ENCODE data around the gene TAOK2. TPM values are rescaled to one million over a fixed set of nuclear protein-coding genes. Genes with fewer than 3 reads are reported as not detected.

TAOK2 gene
- total RNA-seq, 2 donors from 2014 or later: 31.1 to 58.3 TPM

DNA sequence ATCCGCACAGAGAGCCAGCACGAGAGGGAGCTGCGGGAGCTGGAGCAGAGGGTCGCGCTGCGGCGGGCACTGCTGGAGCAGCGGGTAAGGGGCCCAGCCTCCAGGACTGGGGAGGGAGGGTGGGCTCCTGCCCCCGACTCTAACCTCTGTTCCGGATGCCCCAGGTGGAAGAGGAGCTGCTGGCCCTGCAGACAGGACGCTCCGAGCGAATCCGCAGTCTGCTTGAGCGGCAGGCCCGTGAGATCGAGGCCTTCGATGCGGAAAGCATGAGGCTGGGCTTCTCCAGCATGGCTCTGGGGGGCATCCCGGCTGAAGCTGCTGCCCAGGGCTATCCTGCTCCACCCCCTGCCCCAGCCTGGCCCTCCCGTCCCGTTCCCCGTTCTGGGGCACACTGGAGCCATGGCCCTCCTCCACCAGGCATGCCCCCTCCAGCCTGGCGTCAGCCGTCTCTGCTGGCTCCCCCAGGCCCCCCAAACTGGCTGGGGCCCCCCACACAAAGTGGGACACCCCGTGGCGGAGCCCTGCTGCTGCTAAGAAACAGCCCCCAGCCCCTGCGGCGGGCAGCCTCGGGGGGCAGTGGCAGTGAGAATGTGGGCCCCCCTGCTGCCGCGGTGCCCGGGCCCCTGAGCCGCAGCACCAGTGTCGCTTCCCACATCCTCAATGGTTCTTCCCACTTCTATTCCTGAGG is 17.4 kb downstream of the TAOK2 start:
- DNase-seq (no peak), ATAC-seq (no peak)
- no peak for TF ChIP-seq POLR2A (IDR thresholded peaks at IDR 0.05)
- TF ChIP-seq, protein P1, sequence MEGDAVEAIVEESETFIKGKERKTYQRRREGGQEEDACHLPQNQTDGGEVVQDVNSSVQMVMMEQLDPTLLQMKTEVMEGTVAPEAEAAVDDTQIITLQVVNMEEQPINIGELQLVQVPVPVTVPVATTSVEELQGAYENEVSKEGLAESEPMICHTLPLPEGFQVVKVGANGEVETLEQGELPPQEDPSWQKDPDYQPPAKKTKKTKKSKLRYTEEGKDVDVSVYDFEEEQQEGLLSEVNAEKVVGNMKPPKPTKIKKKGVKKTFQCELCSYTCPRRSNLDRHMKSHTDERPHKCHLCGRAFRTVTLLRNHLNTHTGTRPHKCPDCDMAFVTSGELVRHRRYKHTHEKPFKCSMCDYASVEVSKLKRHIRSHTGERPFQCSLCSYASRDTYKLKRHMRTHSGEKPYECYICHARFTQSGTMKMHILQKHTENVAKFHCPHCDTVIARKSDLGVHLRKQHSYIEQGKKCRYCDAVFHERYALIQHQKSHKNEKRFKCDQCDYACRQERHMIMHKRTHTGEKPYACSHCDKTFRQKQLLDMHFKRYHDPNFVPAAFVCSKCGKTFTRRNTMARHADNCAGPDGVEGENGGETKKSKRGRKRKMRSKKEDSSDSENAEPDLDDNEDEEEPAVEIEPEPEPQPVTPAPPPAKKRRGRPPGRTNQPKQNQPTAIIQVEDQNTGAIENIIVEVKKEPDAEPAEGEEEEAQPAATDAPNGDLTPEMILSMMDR (IDR thresholded peaks at IDR 0.05): no peak
- Histone ChIP-seq H3K9me3 (no peaks in the 10 kb centered on the region), H3K27me3 (no peaks in the 10 kb centered on the region), H3K4me1 (peaks cover 14% of the 10 kb centered on the region), H3K27ac (no peak overlapping the region), H3K4me3 (no peak overlapping the region), H3K36me3 (replicated peaks in 1 of 2; ENCODE audit: insufficient read depth in 1 of 2, low read depth in 2 of 2) (peaks cover 5 to 12% of the 10 kb centered on the region in 2 donors)
- intact Hi-C loops (cut with DNase I): no loop called here
- WGBS, 2 donors: 94 to 96% methylated on average over 18 to 23 of the region's 35 CpGs

DNA sequence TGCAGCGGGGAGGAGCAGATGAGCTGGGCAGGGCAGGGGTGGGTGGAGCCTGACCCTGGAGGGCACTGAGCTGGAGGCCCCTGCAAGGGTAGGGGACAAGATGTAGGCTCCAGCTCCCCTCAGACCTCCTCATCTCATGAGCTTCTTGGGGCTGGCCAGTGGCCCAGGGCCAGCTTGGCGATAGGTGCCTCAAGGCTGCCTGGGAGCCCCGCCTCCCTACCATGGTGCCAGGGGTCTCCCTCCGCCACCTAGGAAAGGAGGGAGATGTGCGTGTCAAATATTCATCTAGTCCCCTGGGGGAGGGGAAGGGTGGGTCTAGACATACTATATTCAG is 17.9 kb downstream of the TAOK2 start:
- WGBS, 2 donors: 74% methylated on average over 5 of the region's 5 CpGs; no CpG with 5 or more reads in 1 of the 2 donors
- ATAC-seq: no peak
- Histone ChIP-seq H3K36me3 (replicated peaks in 1 of 2; ENCODE audit: insufficient read depth in 1 of 2, low read depth in 2 of 2) (peaks cover 0 to 8% of the 10 kb centered on the region in 2 donors), H3K27ac (no peak overlapping the region), H3K9me3 (no peaks in the 10 kb centered on the region), H3K4me1 (peaks cover 15% of the 10 kb centered on the region), H3K27me3 (no peaks in the 10 kb centered on the region), H3K4me3 (no peak overlapping the region)
- DNase-seq: no peak
- no peak for TF ChIP-seq POLR2A (IDR thresholded peaks at IDR 0.05)
- TF ChIP-seq, protein P1 (IDR thresholded peaks at IDR 0.05): no peak
- intact Hi-C loops (cut with DNase I): no loop called here

DNA sequence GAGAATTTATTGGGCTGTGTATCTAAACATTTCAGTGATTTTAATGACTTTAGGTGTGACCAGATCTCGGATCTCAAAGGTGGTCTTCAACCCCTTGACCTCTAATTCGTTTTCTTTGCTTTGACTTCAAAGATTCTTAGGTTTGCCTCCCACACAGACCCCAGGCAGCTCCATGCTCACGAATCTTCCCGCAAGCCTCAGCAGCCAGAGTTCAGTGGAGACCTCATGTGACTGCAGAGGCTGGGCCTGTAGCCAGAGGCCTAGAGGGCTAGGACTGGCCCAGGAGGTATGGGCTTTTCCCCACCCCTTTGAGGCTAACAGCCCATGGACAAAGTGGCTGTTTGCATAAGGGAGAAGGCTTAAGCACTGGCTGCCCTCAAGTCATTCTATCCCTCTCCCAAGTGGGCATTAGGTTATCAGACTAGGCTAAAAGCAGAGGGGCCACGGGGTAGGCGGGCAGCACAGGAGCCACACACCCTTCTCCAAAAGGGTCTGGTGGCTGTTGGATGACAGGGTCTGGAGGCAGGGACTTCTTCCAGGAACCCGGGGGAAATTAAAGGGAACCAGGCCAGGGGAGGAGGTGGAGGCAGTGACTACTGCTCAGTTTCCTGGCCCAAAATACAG is 18.8 kb downstream of the TAOK2 start:
- no peak for DNase-seq

DNA sequence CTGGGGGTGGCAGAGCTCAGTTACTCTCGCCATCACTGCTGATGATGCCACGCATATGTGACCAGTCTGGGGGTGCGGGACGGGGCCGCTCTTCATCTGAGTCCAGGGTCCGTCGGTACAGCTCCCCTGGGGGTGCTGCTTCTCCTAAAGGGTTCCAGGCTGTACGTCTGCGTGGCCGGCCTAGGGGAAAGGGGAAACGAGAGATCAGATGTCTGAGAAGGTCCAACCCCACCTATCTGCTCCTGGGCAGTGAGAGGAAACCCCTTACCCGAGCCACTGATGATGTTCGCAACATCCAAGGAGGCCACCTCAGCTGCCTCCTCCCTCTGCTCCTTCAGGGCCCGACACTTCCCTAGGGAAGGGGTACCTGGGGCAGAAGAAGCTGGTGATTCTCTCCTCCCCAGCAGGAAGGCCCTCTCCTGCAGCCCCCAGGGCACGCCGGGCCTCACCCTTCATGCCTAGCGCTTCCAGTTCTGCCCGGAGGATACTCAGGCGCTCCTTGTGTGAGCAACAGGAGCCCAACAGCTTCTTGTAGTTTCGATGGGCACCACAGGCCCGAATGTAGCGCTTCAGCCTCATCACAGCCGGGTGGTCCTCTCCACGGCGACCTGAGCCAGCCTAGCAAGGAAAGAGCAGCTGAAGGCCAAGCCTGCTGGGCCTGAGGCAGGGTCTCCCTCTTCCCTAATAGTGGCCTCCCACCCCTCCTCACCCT is 19.7 kb downstream of the TAOK2 start:
- Histone ChIP-seq H3K4me3 (no peak overlapping the region), H3K36me3 (replicated peaks in 1 of 2; ENCODE audit: insufficient read depth in 1 of 2, low read depth in 2 of 2) (peaks cover 0 to 3% of the 10 kb centered on the region in 2 donors), H3K27ac (no peak overlapping the region), H3K4me1 (peaks cover 26% of the 10 kb centered on the region), H3K9me3 (no peaks in the 10 kb centered on the region), H3K27me3 (no peaks in the 10 kb centered on the region)
- ATAC-seq: no peak
- intact Hi-C loops (cut with DNase I): no loop called here
- no peak for DNase-seq
- 90 to 91% methylated on average over 18 to 25 of the region's 25 CpGs for WGBS, 2 donors
- no peak for TF ChIP-seq POLR2A (IDR thresholded peaks at IDR 0.05)
- TF ChIP-seq, protein P1 (IDR thresholded peaks at IDR 0.05): no peak

More for the DNA sequence above, 18.8 kb downstream of the TAOK2 start:
- Histone ChIP-seq H3K4me1 (peaks cover 23% of the 10 kb centered on the region), H3K27me3 (no peaks in the 10 kb centered on the region), H3K36me3 (replicated peaks in 1 of 2; ENCODE audit: insufficient read depth in 1 of 2, low read depth in 2 of 2) (peaks cover 0 to 5% of the 10 kb centered on the region in 2 donors), H3K27ac (no peak overlapping the region), H3K9me3 (no peaks in the 10 kb centered on the region), H3K4me3 (no peak overlapping the region)
- 62 to 66% methylated on average over 7 of the region's 7 CpGs for WGBS, 2 donors
- ATAC-seq: no peak
- TF ChIP-seq, protein P1 (IDR thresholded peaks at IDR 0.05): no peak
- no peak for TF ChIP-seq POLR2A (IDR thresholded peaks at IDR 0.05)
- intact Hi-C loops (cut with DNase I): no loop called here
